ENCODE measurements around the gene GIPC3. TPM values are rescaled to one million over a fixed set of nuclear protein-coding genes. Genes with fewer than 3 reads are reported as not detected.

Gene GIPC3, protein sequence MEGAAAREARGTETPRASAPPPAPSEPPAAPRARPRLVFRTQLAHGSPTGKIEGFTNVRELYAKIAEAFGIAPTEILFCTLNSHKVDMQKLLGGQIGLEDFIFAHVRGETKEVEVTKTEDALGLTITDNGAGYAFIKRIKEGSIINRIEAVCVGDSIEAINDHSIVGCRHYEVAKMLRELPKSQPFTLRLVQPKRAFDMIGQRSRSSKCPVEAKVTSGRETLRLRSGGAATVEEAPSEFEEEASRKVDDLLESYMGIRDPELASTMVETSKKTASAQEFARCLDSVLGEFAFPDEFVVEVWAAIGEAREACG
- total RNA-seq: 10 to 100 TPM; 13.9 to 14.6 TPM
- long read RNA-seq, donor 1, full-length matches to known transcripts: 2 of 3 reads
- long read RNA-seq, donor 1, partial matches to known transcripts: 0 of 3 reads
- long read RNA-seq, donor 1, other reads (novel, unspliced or antisense): 1 of 3 reads
- long read RNA-seq, donor 2: 0 reads

DNA sequence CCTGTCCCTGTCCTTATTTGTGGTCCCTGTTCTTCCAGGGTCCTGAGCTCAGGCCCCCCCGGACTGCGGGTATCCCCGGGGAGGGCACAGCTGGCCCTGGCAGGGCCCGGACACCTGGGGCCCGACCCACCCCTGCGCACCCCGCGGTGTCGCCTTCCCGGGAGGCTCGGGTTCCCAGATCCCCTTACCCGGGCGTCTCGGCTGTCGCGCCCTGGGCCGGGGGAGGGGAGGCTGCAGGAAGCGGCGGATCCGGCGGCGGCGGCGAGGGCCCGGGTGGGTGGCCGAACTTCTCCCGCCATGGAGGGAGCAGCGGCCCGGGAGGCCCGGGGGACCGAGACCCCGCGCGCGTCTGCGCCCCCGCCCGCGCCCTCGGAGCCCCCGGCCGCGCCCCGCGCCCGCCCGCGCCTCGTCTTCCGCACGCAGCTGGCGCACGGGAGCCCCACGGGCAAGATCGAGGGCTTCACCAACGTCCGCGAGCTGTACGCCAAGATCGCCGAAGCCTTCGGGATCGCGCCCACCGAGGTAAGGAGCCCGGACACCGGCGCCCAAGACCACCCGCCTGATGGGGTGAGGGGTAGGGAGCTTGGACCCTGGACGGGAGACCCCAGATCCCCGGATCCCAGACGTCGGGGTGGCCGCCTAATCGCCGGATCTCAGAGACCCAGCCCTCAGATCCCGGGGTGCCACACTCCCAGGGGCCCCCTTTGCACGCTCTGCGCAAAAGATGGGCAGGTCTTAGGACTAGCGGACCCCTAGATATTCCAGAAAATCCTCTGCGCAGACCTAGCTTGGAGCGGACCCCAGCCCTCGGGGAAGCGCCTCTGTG, at the start of gene GIPC3:
GIPC3 (plus strand) TSS at position 178 of the 826 bp plus-strand sequence; CDS start at position 298, 120 bp downstream.
- intact Hi-C loops (cut with DNase I): loop anchor here in 1 of 2 donors (2.0 kb wide), 1 partner anchor 33 kb away; no protein-coding TSS in a partner anchor
- DNase-seq (ENCODE audit: low spot score): no peak

DNA sequence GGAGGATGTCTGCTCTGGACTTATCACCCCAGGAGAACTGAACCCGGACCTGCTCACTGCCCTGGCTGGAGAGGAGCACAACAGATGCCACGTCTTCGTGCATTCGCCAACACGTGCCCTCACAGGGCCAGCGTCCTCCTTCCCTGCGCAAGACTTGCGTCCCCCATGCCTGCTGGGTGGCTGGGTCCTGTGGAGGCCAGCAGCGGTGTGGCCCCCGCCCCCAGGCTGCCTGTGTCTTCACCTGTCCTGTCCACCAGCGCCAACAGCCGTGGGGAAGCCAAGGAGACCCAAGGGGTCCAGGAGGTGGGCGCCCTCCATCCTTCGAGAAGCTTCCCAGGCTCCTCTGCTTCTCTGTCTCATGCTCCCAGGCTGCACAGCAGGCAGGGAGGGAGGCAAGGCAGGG, 49.7 kb upstream of the GIPC3 start:
- intact Hi-C loops (cut with DNase I): no loop called here
- DNase-seq (ENCODE audit: low spot score): no peak

DNA sequence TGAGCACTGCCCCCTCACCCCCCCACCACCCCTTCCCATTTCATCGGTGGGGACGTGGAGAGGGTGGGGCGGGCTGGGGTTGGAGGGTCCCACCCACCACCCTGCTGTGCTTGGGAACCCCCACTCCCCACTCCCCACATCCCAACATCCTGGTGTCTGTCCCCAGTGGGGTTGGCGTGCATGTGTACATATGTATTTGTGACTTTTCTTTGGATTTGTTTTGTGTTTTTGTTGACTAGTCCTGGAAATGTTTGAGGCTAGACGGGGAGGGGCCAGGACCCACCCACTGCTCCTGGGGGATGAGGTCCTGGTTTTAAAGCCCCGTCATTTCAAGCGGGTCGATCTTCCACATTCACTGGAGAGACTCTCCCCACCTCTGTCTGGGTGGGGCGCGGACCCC, 49.3 kb upstream of the GIPC3 start:
- DNase-seq (ENCODE audit: low spot score): no peak
- intact Hi-C loops (cut with DNase I): no loop called here

DNA sequence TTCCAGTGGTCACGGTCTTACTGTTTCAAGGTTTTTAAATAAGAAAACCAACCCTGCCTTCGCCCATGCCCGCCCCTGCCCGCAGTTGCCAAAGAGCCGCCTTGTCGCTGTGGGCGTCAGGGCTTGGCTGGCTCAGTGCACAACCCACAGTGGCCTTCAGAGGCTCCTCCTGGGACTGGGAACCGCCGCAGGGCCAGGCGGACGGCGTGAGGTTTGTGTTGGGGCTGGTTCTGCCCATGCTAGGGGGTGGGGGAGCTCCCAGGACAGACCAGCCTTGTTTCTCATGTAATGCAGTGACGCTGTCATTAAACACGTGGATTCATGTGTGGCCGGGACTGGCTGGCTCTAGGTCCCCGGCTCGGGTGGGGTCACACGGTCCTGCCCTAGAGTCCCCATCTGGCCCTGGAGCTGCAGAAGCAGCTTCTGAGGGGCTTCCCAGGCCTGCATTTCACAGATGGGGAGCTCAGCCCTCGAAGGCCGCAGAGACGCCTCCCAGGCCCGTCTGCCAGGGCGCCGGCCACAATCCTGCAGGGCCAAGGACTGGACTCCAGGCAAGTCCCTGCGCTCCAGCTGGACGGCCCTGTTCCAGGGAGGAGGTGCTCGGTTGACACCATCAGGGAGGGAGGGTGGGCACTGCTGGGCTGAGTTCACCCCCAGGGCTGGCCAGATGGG, 48.7 kb upstream of the GIPC3 start:
- no peak for DNase-seq (ENCODE audit: low spot score)
- intact Hi-C loops (cut with DNase I): no loop called here

DNA sequence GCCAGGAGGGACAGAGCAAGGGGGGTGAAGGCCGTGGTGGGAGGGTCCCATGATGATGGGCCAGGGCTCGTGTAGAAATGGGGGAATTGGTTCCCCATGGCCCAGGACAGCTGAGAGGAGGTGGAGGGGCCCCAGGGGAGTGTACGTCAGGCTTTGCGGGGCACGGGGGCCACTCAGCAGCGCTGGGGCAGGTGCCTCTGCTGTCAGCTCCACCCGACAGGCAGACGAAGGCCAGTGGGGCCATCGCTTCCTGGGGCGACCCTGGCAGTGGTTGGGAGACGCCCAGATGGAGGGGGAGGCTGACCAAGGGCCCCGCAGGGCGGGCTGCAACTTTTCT, 48.2 kb upstream of the GIPC3 start:
- DNase-seq (ENCODE audit: low spot score): no peak
- intact Hi-C loops (cut with DNase I): no loop called here

DNA sequence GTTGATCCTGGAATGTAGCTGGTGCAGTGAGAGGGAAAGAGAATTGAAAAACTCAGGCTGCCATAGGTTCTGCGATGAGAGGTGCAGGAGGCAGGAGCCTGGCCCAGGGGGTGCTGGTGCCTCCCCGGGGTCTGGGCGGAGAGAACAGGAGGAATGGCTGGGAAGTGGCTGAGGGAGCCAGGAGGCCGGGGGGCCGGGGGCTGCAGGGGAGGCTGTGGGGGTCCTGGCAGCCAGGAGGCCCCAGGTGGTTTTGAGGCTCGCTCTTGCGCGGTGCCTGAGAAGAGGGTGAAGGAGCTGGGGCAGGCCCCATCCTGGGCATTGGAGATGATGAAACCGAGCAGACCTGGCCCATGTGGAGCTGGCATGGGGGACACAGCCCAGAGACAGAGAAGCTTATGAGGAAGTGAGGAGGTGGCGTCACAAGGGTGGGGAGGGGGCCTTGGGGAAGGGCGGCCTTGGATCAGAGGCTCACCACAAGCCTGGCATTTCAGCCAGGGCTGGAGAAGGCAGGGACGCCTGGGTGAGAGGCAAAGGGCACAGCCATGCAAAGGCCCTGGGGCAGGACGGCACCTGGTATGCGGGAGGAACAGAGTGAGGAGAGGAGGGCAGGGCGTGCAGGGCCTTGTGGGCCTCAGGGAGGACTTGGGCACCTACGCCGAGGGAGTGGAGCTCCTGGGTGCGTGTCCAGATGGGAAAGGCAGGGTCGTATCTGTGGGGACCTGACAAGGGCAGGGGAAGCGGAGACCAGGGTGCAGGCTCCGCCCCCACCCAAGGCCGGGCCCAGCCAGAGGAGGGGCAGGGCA, 47.6 kb upstream of the GIPC3 start:
- intact Hi-C loops (cut with DNase I): no loop called here
- no peak for DNase-seq (ENCODE audit: low spot score)

DNA sequence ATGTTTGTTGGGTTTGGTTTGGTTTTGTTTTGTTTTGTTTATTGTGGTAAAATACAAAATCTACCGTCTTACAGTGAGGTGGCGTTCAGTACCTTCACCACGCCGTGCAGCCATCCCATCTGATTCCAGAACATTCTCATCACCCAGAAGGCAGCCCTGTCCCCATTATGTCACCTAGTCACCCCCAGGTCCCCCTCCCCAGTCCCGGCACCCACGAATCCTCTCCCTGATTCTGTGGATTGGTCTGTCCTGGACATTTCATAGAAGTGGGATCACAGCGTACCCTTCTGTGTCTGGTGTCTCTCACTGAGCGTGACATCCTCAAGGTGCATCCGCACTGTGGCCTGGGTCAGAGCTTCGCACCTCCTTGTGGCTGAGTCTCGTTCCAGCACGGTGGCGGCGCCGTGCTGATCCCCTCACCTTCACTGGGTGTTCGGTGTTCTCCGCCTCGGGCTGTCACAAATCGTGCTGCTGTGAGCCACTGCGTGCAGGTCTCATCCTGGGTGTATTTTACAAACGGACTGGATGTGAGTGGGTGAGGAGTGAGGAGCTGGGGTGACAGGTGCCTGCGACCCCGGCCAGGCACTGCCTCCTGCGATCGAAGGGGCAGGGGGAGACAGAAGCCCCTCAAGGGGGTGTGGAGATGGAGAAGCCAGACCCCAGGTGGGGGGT, 46.9 kb upstream of the GIPC3 start:
- intact Hi-C loops (cut with DNase I): no loop called here
- no peak for DNase-seq (ENCODE audit: low spot score)

DNA sequence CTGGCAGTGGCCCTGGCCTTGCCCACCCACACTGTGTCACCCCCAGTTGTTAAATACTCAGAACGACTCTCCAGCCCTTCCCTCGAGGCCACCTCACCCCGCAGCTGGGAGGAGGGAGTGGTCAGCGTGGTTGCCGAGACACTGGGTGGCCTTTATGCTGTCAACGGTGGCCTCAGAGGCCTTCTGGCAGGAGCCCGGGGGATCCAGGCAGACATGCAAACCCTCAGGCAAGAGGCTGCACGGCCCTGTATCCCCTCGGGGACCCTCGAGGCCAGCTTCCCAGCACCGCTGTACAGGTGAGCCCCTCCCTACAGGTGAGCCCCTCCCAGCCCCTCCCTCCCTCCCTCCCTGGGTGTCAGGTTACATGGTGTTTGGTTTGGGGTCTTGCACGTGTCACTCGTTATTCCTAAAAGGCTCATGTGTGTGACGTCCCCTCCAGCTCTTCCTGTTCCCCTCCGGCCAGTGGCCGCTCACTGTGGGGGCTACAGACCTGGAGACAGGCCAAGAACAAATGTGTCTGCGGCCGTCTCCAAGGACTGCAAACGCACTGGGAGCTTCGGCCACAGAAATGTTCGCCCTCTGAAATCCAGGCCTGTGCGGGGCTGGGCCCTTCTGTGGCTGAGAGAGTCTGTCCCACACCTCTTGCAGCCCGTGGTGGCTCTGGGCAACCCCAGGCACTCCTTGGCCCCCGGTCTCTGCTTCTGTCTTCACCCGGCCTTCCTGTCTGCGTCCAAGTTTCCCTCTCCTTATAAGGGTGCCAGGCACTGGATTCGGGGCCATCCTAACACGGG, 46.1 kb upstream of the GIPC3 start, which contains the start of gene TEKTIP1:
TEKTIP1 (plus strand) TSS at position 210 of the 791 bp plus-strand sequence; CDS start at position 214, 4 bp downstream.
- no peak for DNase-seq (ENCODE audit: low spot score)
- intact Hi-C loops (cut with DNase I): no loop called here

DNA sequence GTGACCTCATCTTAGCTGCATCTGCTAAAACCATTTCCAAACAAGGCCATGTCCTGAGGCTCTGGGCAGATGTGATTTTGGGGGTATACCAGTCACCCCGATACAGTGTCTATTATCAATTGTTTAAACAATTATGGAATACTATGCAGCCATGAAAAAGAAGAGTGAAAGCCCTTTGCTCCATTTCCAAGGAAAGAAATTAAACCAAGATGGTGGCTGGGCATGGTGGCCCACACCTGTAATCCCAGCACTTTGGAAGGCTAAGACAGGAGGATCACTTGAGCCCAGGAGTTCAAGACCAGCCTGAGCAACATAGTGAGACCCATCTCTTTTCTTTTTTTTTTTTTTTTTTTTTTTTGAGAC, 45.5 kb upstream of the GIPC3 start:
- intact Hi-C loops (cut with DNase I): loop anchor here in 1 of 2 donors (5.0 kb wide), 1 partner anchor 168 kb away; the partner anchor contains the start of gene TJP3

DNA sequence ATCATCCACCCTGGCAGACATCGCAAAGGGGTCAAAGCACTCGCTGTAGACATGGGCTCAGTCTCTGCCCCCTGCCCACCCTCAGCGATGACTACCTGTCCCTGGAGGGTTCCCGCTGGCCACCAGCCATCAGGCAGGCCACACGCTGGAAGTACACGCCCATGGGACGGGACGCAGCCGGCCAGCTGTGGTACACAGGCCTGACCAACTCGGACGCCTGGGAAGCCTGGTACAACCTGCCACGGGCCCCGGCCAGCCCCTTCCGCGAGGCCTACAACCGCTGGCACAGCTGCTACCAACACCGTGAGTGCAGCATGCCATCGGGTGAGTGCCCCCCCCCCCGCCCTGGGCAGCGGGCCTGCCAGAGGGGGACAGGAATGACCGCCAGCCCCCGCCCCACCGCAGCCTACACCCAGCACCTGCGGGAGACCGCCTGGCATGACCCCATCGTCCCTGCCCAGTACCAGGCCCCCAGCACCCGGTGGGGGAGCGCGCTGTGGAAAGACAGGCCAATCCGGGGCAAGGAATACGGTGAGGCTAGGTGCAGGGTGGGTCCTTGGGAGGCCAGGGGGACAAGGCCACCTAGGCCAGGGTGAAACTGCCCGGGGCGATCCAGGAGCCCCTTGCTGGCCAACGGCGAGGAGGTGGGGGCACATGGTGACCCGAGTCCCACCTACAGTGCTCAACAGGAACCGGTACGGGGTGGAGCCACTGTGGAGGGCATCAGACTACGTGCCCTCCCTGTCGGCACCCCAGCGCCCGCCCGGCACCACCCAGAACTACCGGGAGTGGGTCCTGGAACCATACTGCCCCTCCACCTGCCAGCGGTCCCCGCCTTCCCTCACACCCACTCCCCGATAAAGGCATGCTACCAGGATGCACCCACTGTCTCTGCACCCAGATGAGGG, 41.9 kb upstream of the GIPC3 start:
- intact Hi-C loops (cut with DNase I): loop anchor here in 1 of 2 donors (5.0 kb wide), 1 partner anchor 164 kb away; the partner anchor contains the start of gene TJP3
- DNase-seq (ENCODE audit: low spot score): peak; percentile 89

More for the DNA sequence above, 45.5 kb upstream of the GIPC3 start:
- no peak for DNase-seq (ENCODE audit: low spot score)

DNA sequence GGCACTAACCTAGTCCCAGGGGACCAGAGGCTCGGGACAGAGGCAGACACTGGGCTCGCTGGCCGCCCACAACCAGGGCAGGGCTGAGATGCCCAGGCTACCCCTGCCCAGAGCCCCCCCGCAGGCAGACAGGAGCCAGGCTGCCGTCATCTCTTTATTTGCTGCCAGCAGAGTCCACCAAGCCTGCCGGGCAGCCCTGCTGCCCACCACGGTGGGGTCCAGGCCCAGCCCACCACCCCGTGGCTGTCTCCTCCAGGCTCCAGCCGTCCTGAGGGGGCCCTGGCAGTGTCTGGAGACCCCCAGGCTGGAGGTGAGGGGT, 41.3 kb upstream of the GIPC3 start:
- intact Hi-C loops (cut with DNase I): loop anchor here in 1 of 2 donors (5.0 kb wide), 1 partner anchor 163 kb away; the partner anchor contains the start of gene TJP3

DNA sequence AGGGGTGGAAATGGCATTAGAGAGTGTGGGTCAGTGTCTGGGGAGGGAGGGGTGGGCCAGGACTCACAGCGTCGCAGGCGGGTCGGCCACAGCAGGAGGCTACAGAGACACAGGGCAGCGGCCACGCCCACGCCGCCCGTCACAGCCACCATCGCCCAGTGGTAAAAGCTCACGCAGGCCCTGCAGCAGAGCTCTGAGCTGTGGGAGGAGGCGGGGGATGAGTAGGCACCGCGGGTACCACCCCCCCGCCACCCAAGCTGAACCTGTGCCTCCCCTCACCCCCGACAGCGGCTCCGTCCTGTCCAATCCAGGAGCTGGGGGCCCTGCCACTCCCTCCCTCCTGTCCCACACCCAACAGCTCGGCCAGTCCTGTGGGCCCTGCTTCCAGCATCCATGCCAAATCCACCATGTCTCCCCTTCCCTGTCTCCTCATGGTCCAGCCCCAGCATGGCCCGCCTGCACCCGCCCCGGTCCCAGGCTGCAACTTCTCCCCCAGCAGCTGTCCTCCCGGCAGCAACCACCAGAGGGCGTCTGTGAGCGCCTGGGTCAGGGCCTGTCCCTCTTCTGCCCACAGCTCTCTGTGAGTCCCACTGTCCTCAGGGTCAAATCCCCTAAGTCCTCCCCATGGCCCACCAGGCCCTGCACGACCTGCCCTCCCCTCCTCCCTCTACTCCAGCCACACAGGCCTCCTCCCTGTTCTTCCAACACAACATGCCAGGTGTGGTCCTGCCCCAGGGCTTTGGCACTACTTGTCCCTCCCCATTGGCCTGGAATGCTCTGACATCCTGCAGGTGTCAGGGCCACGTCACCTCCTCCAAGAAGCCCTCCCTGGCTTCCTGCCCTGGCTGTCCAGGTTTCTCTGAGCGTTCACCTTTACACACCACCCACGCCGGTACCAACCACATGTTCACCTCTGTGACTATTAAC, 40.3 kb upstream of the GIPC3 start:
- DNase-seq (ENCODE audit: low spot score): peak; percentile 92
- intact Hi-C loops (cut with DNase I): loop anchor here (1.0 to 5.0 kb wide), 3 partner anchors 49 to 162 kb away; partner anchors contain the start of gene TJP3 (in 1 of the 2)

More for the DNA sequence above, 41.3 kb upstream of the GIPC3 start:
- DNase-seq (ENCODE audit: low spot score): no peak

DNA sequence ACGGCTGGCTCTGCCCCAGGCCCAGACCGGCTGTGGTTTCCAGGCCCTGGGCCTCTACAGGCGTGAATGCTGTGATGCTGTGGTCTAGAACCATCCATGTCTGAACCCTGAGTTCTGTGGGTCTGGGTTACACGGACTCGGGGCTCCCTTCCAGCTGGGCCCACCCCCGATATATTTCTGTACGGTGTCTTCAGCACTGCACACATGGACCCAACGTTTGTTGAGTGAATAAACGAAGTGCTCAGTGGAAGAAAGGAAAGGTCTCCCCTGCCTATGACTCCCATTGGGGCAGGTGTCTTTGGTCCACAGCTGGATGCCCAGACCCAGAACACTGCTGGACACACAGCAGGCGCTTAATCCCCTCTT, 39.6 kb upstream of the GIPC3 start:
- intact Hi-C loops (cut with DNase I): loop anchor here (1.0 to 5.0 kb wide), 2 partner anchors 49 to 72 kb away; no protein-coding TSS in a partner anchor
- no peak for DNase-seq (ENCODE audit: low spot score)

DNA sequence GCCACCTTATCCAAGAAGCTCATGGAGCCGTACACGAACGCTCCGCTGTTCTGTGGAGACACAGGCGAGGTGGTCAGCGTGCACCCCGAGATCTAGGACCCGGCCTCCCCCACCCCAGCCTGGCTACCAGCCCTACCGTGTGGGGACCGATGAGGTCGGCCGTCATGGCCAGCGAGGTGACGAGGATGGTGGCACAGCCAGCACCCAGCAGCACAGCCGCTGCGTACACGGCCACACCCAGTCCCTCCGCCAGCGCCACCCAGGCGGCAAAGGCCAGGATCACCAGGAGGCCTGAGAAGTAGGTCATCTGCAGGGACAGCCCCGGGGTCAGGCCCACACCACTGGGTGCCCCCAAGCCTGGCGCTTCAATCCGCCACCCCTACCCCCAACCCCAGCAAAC, 39.2 kb upstream of the GIPC3 start:
- no peak for DNase-seq (ENCODE audit: low spot score)
- intact Hi-C loops (cut with DNase I): loop anchor here in 1 of 2 donors (5.0 kb wide), 1 partner anchor 71 kb away; no protein-coding TSS in a partner anchor

DNA sequence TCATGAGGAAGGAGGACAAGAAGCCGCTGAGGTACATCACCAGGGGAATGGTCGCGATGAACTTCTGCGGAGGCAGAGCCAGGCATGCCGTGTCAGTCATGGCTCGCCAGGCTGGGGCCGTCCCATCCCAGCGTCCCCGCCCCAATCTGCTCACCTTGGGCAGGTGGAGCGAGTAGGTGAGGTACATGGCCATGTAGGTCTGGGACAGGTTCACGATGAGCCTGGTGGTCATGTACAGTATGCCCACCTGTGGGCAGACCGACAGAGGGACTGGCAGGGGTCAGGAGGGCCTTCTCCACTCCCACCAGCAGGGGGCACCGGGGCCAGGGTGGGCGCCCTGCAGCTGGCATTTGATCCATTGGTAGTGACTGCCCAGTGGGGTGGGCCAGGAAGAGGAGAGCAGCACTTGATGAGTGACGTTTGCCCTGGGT, 38.0 kb upstream of the GIPC3 start:
- intact Hi-C loops (cut with DNase I): loop anchor here in 1 of 2 donors (5.0 kb wide), 1 partner anchor 70 kb away; no protein-coding TSS in a partner anchor
- DNase-seq (ENCODE audit: low spot score): no peak

All from posterior vena cava (tissue), 2 donors.